Measurements from ENCODE around the gene GPR153.

GPR153 gene

GRCh38 chr1:6286266-6286665 is 25.4 kb upstream of the GPR153 start:
- no peak for DNase-seq

GRCh38 chr1:6285336-6285735 is 24.4 kb upstream of the GPR153 start:
- DNase-seq: no peak

- DNase-seq: no peak
Observed at GRCh38 chr1:6282577-6283270, 21.8 kb upstream of the GPR153 start.

- no peak for DNase-seq
Observed at GRCh38 chr1:6281511-6282402, 20.9 kb upstream of the GPR153 start.

GRCh38 chr1:6280761-6281451 is 20.0 kb upstream of the GPR153 start:
- DNase-seq: no peak

- no peak for DNase-seq
Observed at GRCh38 chr1:6279613-6280383, 18.9 kb upstream of the GPR153 start.

GRCh38 chr1:6279066-6279465 is 18.2 kb upstream of the GPR153 start:
- DNase-seq: no peak

GRCh38 chr1:6278263-6278662 is 17.4 kb upstream of the GPR153 start:
- no peak for DNase-seq

GRCh38 chr1:6276811-6277555 is 16.1 kb upstream of the GPR153 start:
- DNase-seq: no peak

- no peak for DNase-seq
Observed at GRCh38 chr1:6275826-6276782, 15.2 kb upstream of the GPR153 start.

- DNase-seq: no peak
Observed at GRCh38 chr1:6274622-6275139, 13.8 kb upstream of the GPR153 start.

- DNase-seq: no peak
Observed at GRCh38 chr1:6274102-6274501, 13.2 kb upstream of the GPR153 start.

GRCh38 chr1:6273380-6273891 is 12.5 kb upstream of the GPR153 start:
- DNase-seq: no peak

- DNase-seq: no peak
Observed at GRCh38 chr1:6272868-6273267, 12.0 kb upstream of the GPR153 start.

- no peak for DNase-seq
Observed at GRCh38 chr1:6272452-6272851, 11.6 kb upstream of the GPR153 start.

- no peak for DNase-seq
Observed at GRCh38 chr1:6271554-6271953, 10.7 kb upstream of the GPR153 start.

- no peak for DNase-seq
Observed at GRCh38 chr1:6271006-6271405, 10.1 kb upstream of the GPR153 start.

- no peak for DNase-seq
Observed at GRCh38 chr1:6270401-6270800, 9.5 kb upstream of the GPR153 start.

GRCh38 chr1:6269720-6270400 is 9.0 kb upstream of the GPR153 start:
- DNase-seq: peak; percentile 28

- DNase-seq: no peak
Observed at GRCh38 chr1:6269296-6269695, 8.4 kb upstream of the GPR153 start.
